ENCODE data around the gene STK32B. TPM values are rescaled to one million over a fixed set of nuclear protein-coding genes. Genes with fewer than 3 reads are reported as not detected.

Gene STK32B
- total and polyA plus RNA-seq, 2 donors (not counting 1 experiment from before 2014, with no cell fraction given) = 0.22 to 0.30 TPM

- Mint-ChIP-seq H3K27ac (no peak overlapping the region), H3K9me3 (ENCODE audit: insufficient read depth) (no peaks in the 10 kb centered on the region), H3K27me3 (peaks cover 29% of the 10 kb centered on the region), H3K4me1 (peaks cover 7% of the 10 kb centered on the region), H3K4me3 (no peak overlapping the region)
- Histone ChIP-seq H3K36me3 (replicated peaks in 1 of 2; ENCODE audit: control extremely low read depth in 1 of 2, control insufficient read depth in 1 of 2, extremely low read depth in 1 of 2, insufficient read depth in 2 of 2, low read length in 1 of 2) (no peaks in the 10 kb centered on the region), H3K27ac (ENCODE audit: low read length in 2 of 2) (no peak overlapping the region), H3K4me1 (ENCODE audit: control insufficient read depth in 2 of 2, insufficient read depth in 2 of 2, low read length in 2 of 2) (peaks cover 10 to 14% of the 10 kb centered on the region in 2 donors), H2AFZ (ENCODE audit: insufficient read depth, low read depth, low read length, poor library complexity, severe bottlenecking) (no peak overlapping the region), H3K4me3 (ENCODE audit: control extremely low read depth in 1 of 5, extremely low read depth in 1 of 5, insufficient read depth in 1 of 5, low read depth in 2 of 5, low read length in 4 of 5) (no peak overlapping the region), H3K9ac (ENCODE audit: low read length) (no peak overlapping the region), H3K4me2 (replicated peaks; ENCODE audit: low read depth, low read length, poor library complexity, severe bottlenecking) (no peak overlapping the region), H3K9me3 (ENCODE audit: control extremely low read depth in 1 of 3, control insufficient read depth in 2 of 3, insufficient read depth in 1 of 3, low read length in 2 of 3) (peaks cover 0 to 3% (median 0%) of the 10 kb centered on the region in 3 donors), H4K20me1 (ENCODE audit: control insufficient read depth, insufficient read depth, low read length, poor library complexity, severe bottlenecking) (no peaks in the 10 kb centered on the region), H3K27me3 (replicated peaks in 1 of 4; ENCODE audit: control extremely low read depth in 1 of 4, control insufficient read depth in 3 of 4, insufficient read depth in 4 of 4, low read length in 3 of 4) (peaks cover 0 to 11% (median 1%) of the 10 kb centered on the region in 4 experiments), H3K79me2 (ENCODE audit: control insufficient read depth, insufficient read depth, low read length) (no peaks in the 10 kb centered on the region)
- CTCF ChIA-PET = no interaction called here
- 92% methylated on average over 7 of the region's 7 CpGs for WGBS (ENCODE audit: insufficient coverage)
- POLR2A ChIA-PET = no interaction called here
- ATAC-seq (ENCODE audit: low read depth) = no peak
- no peak for DNase-seq
- no peak for TF ChIP-seq EZH2 (IDR thresholded peaks at IDR 0.05; ENCODE audit: borderline replicate concordance, insufficient read depth, low read depth, low read length, poor library complexity, severe bottlenecking)
- TF ChIP-seq, protein P1, sequence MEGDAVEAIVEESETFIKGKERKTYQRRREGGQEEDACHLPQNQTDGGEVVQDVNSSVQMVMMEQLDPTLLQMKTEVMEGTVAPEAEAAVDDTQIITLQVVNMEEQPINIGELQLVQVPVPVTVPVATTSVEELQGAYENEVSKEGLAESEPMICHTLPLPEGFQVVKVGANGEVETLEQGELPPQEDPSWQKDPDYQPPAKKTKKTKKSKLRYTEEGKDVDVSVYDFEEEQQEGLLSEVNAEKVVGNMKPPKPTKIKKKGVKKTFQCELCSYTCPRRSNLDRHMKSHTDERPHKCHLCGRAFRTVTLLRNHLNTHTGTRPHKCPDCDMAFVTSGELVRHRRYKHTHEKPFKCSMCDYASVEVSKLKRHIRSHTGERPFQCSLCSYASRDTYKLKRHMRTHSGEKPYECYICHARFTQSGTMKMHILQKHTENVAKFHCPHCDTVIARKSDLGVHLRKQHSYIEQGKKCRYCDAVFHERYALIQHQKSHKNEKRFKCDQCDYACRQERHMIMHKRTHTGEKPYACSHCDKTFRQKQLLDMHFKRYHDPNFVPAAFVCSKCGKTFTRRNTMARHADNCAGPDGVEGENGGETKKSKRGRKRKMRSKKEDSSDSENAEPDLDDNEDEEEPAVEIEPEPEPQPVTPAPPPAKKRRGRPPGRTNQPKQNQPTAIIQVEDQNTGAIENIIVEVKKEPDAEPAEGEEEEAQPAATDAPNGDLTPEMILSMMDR (IDR thresholded peaks at IDR 0.05) = no peak
- intact Hi-C loops (cut with micrococcal nuclease) = no loop called here
These were observed 11.5 kb upstream of the STK32B start for GRCh38 chr4:5039800-5040199.

GRCh38 chr4:5040856-5041620, 10.2 kb upstream of the STK32B start:
- Histone ChIP-seq H3K36me3 (replicated peaks in 1 of 2; ENCODE audit: control extremely low read depth in 1 of 2, control insufficient read depth in 1 of 2, extremely low read depth in 1 of 2, insufficient read depth in 2 of 2, low read length in 1 of 2) (no peaks in the 10 kb centered on the region), H3K4me2 (replicated peaks; ENCODE audit: low read depth, low read length, poor library complexity, severe bottlenecking) (no peak overlapping the region), H3K9ac (ENCODE audit: low read length) (no peak overlapping the region), H3K27ac (ENCODE audit: low read length in 2 of 2) (no peak overlapping the region), H3K4me3 (ENCODE audit: control extremely low read depth in 1 of 5, extremely low read depth in 1 of 5, insufficient read depth in 1 of 5, low read depth in 2 of 5, low read length in 4 of 5) (no peak overlapping the region), H3K27me3 (replicated peaks in 1 of 4; ENCODE audit: control extremely low read depth in 1 of 4, control insufficient read depth in 3 of 4, insufficient read depth in 4 of 4, low read length in 3 of 4) (peaks cover 0 to 11% (median 1%) of the 10 kb centered on the region in 4 experiments), H3K9me3 (ENCODE audit: control extremely low read depth in 1 of 3, control insufficient read depth in 2 of 3, insufficient read depth in 1 of 3, low read length in 2 of 3) (peaks cover 0 to 3% (median 0%) of the 10 kb centered on the region in 3 donors), H3K79me2 (ENCODE audit: control insufficient read depth, insufficient read depth, low read length) (no peaks in the 10 kb centered on the region), H4K20me1 (ENCODE audit: control insufficient read depth, insufficient read depth, low read length, poor library complexity, severe bottlenecking) (no peaks in the 10 kb centered on the region), H2AFZ (ENCODE audit: insufficient read depth, low read depth, low read length, poor library complexity, severe bottlenecking) (no peak overlapping the region), H3K4me1 (ENCODE audit: control insufficient read depth in 2 of 2, insufficient read depth in 2 of 2, low read length in 2 of 2) (peaks cover 15 to 20% of the 10 kb centered on the region in 2 donors)
- Mint-ChIP-seq H3K4me1 (peaks cover 15% of the 10 kb centered on the region), H3K27ac (no peak overlapping the region), H3K4me3 (no peak overlapping the region), H3K27me3 (peaks cover 40% of the 10 kb centered on the region), H3K9me3 (ENCODE audit: insufficient read depth) (no peaks in the 10 kb centered on the region)
- DNase-seq (no peak), ATAC-seq (ENCODE audit: low read depth) (no peak)
- WGBS (ENCODE audit: insufficient coverage) = 88% methylated on average over 4 of the region's 9 CpGs
- ChIA-PET POLR2A (no interaction called here), CTCF (no interaction called here)
- intact Hi-C loops (cut with micrococcal nuclease) = no loop called here
- TF ChIP-seq EZH2 (IDR thresholded peaks at IDR 0.05; ENCODE audit: borderline replicate concordance, insufficient read depth, low read depth, low read length, poor library complexity, severe bottlenecking) = no peak
- TF ChIP-seq, protein P1 (IDR thresholded peaks at IDR 0.05) = no peak
